RPMI8226 (cell line): ENCODE measurements around the gene ALG12.
A peak's percentile ranks its signal among the peaks of the same experiment; 100 is the strongest.
"Not testable (repeated sequence)": the region's sequence is repeated elsewhere in the genome, so short reads cannot be mapped to it uniquely, and the experiment has no call there.

Experiments used
- DNase-seq: peaks from one replicate; pipeline ENCODE4 v3.0.0-alpha.2; 2015

The ALG12 gene

DNA sequence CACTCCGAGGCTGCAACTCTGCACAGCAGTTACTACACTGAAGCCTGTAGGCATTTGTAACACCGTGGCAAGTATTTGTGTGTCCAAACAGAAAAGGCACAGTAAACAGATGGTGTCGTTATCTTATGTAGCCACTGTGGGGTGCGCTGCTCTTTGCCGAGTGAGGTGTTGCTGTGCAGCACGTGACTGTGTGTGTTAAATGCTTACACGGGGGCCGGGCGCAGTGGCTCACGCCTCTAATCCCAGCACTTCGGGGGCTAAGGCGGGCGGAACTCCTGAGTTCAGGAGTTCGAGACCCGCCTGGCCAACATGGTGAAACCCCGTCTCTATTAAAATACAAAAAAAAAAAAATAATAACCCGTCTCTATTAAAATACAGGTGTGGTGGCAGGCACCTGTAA is 53.1 kb downstream of the ALG12 start:
- DNase-seq, result no peak

DNA sequence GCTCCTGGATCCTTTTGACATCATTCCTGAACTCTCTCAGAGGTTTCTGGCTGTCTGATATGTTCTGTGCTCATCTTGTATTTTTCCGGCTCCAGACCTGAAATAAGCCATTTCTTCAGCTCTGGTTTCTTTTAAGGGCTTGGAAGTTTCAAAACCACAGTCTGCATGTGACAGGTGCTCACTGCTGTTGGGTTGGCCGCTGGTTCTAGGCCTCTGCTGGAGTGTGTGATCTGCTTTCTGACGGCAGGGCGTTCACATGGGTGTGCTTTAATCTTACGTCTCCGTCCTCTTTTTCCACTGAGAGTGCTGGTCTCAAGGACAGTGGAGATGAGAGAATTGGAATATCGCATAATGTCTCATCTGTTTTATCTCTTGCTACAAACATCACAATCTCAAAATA is 54.3 kb downstream of the ALG12 start:
- DNase-seq, result no peak

DNA sequence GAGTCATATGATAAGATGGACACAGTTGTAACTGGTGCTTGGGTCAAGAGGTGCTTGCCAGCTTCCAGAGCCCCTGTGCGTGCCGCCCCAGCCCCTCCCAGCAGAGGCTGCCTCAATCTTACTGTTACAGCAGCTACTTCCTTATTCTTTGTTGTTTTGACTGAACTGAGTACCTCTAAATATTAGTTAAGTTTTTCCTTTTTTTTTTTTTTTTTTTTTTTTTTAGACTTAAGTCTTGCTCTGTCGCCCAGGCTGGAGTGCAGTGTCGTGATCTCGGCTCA is 55.8 kb downstream of the ALG12 start:
- no peak for DNase-seq

- no peak for DNase-seq
These were observed 56.4 kb downstream of the ALG12 start for GRCh38 chr22:49861642-49862495.

DNA sequence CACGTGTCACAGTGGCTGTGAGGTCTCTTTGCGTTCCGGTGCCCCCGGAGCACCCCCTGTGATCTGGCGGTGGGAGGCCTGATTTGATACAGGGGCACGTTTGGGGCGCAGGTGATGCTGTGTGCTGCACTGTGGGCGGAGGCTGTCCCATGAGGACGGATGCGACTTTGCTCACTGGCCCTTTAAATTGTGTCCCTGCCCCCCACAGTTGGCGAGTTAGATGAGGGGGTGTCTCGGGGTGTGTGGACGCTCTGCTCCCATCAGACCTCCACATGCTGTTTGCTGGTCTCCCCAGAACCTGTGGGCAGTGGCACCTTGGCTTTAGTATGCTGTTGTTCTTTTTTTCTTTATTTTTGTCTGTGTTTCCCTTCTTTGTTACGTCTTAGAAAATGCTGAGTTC is 59.4 kb downstream of the ALG12 start:
- DNase-seq, result no peak

GRCh38 chr22:49856766-49857618 is 61.2 kb downstream of the ALG12 start:
- DNase-seq, result no peak

GRCh38 chr22:49856343-49856742 is 61.9 kb downstream of the ALG12 start:
- no peak for DNase-seq

- DNase-seq, result no peak
These were observed 62.9 kb downstream of the ALG12 start for GRCh38 chr22:49855251-49855911.

- DNase-seq, result peak; percentile 46
These were observed 64.0 kb downstream of the ALG12 start for GRCh38 chr22:49853981-49854831.

- peak; percentile 99 for DNase-seq
These were observed 65.0 kb downstream of the ALG12 start, which contains the start of gene ZBED4 for GRCh38 chr22:49852898-49853894. ZBED4 (plus strand) TSS chr22:49853844; CDS start chr22:49883663, 29,819 bp downstream.

DNA sequence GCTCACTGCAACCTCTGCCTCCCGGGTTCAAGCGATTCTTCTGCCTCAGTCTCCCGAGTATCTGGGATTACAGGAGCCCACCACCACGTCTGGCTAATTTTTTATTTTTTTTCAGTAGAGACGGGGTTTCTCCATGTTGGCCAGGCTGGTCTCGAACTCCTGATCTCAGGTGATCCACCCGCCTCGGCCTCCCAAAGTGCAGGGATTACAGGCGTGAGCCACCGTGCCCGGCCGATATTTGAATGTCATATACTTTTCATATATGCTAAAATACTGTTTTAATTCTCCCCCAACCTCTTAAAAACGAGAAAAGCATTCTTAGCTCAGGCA is 65.7 kb downstream of the ALG12 start:
- DNase-seq, result not testable (repeated sequence)

- no peak for DNase-seq
These were observed 67.1 kb downstream of the ALG12 start for GRCh38 chr22:49850959-49851802.
